Neural progenitor cell (in vitro differentiated cells): ENCODE results near the gene CEP164.

Experiments
- CTCF ChIP-seq: fragments of 200-600 bp; sonication (generic); IDR thresholded peaks from 2 replicates; pipeline ENCODE4 v1.5.1; 2017; ENCODE audit warnings: antibody characterized with exemption, mild to moderate bottlenecking
- EZH2 ChIP-seq: fragments of 200-600 bp; sonication (generic); IDR thresholded peaks from 2 replicates; pipeline ENCODE4 v1.6.1; 2017; ENCODE audit warnings: antibody characterized with exemption, mild to moderate bottlenecking, moderate library complexity

- TF ChIP-seq CTCF (no peak), EZH2 (no peak)
Observed at GRCh38 chr11:117290809-117291396, 36.8 kb upstream of the CEP164 start, which contains the start of gene BACE1-AS.
